GM18867 (cell line): ENCODE data around the gene KLHL33.

Source experiments
- ATAC-seq: cut with Tn5 transposase; IDR thresholded peaks from one replicate; pipeline ENCODE4 v1.9.1; 2021; ENCODE audit warnings: mild to moderate bottlenecking, moderate library complexity; ENCODE audit not compliant: unreplicated experiment

The KLHL33 gene

GRCh38 chr14:20376071-20376588 is 59.8 kb downstream of the KLHL33 start:
- ATAC-seq = no peak
